Thyroid gland (tissue), 4 donors: ENCODE measurements around the gene LAMA1.

Experiments used
- POLR2A ChIP-seq, 2 donors: fragments of 450-650 bp; IDR thresholded peaks; one replicate each; pipeline ENCODE4 v1.6.1; 2017; ENCODE audit warnings: antibody characterized with exemption in 2 of 2, mild to moderate bottlenecking in 2 of 2, moderate library complexity in 1 of 2
- TF ChIP-seq, protein P1 (sequence below), 6 experiments: fragments of 200-600 bp in 3 of 6; fragments of 450-650 bp in 3 of 6; sonication (generic) in 3 of 6; IDR thresholded peaks; one replicate each; pipeline ENCODE4 v1.5.1; 2016 to 2019; ENCODE audit warnings: antibody characterized with exemption in 6 of 6, mild to moderate bottlenecking in 2 of 6, inconsistent platforms in 1 of 6, moderate library complexity in 1 of 6

DNA sequence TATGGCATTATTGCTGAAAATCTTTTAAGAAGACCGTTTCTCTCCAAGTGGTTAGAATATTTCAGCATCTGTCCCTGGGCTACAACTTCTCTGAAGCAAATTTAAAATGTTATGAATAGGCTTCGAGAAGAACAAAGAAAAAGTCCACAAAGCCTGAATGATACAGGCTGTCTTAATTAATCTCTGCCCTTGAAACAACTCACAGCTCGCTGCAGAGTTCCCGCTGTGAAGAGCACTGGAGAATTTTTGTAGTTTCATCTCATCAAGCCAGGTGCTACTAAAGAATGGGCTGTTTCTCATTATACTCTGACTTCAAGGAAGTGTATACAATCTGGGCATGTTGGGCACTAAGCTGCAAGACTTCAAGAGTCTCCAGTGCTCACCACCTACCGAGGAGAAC, 67.6 kb downstream of the LAMA1 start:
- TF ChIP-seq, protein P1, sequence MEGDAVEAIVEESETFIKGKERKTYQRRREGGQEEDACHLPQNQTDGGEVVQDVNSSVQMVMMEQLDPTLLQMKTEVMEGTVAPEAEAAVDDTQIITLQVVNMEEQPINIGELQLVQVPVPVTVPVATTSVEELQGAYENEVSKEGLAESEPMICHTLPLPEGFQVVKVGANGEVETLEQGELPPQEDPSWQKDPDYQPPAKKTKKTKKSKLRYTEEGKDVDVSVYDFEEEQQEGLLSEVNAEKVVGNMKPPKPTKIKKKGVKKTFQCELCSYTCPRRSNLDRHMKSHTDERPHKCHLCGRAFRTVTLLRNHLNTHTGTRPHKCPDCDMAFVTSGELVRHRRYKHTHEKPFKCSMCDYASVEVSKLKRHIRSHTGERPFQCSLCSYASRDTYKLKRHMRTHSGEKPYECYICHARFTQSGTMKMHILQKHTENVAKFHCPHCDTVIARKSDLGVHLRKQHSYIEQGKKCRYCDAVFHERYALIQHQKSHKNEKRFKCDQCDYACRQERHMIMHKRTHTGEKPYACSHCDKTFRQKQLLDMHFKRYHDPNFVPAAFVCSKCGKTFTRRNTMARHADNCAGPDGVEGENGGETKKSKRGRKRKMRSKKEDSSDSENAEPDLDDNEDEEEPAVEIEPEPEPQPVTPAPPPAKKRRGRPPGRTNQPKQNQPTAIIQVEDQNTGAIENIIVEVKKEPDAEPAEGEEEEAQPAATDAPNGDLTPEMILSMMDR (IDR thresholded peaks at IDR 0.05): no peak
- TF ChIP-seq POLR2A (IDR thresholded peaks at IDR 0.05): no peak
